Spleen (tissue), 11 donors: ENCODE results near the gene THBS2. TPM values are rescaled to one million over a fixed set of nuclear protein-coding genes. Genes with fewer than 3 reads are reported as not detected.

Source experiments
- DNase-seq: peaks from one replicate; pipeline ENCODE4 v3.0.0-alpha.2; 2020
- H3K27ac ChIP-seq, 8 donors: fragments of 200-600 bp; sonication (generic) in 7 of 8; 1 replicate in 4 of 8; 2 replicates in 4 of 8; pipeline versions ENCODE4 v1.5.0 to v1.8.0; 2016 to 2021; ENCODE audit warnings: inconsistent platforms in 4 of 8, mild to moderate bottlenecking in 4 of 8, moderate library complexity in 1 of 8
- H3K27me3 ChIP-seq, 7 donors: fragments of 200-600 bp; sonication (generic) in 6 of 7; replicated peaks in 1 of 7; 1 replicate in 4 of 7; 2 replicates in 3 of 7; pipeline versions ENCODE4 v1.5.0 to v1.8.0; 2016 to 2021; ENCODE audit warnings: inconsistent platforms in 3 of 7, mild to moderate bottlenecking in 1 of 7
- H3K36me3 ChIP-seq, 6 donors: fragments of 200-600 bp; sonication (generic) in 5 of 6; 1 replicate in 4 of 6; 2 replicates in 2 of 6; pipeline versions ENCODE4 v1.5.0 to v1.8.0; 2016 to 2021; ENCODE audit warnings: inconsistent platforms in 2 of 6
- H3K4me1 ChIP-seq, 6 donors: fragments of 200-600 bp; sonication (generic) in 5 of 6; 1 replicate in 3 of 6; 2 replicates in 3 of 6; pipeline versions ENCODE4 v1.5.0 to v1.8.0; 2016 to 2021; ENCODE audit warnings: inconsistent platforms in 3 of 6
- H3K4me3 ChIP-seq, 8 donors: fragments of 200-600 bp; sonication (generic) in 7 of 8; 1 replicate in 4 of 8; 2 replicates in 4 of 8; pipeline versions ENCODE4 v1.5.0 to v1.8.0; 2016 to 2021; ENCODE audit warnings: inconsistent platforms in 4 of 8, mild to moderate bottlenecking in 4 of 8, moderate library complexity in 2 of 8
- H3K9me3 ChIP-seq, 8 donors: fragments of 200-600 bp; sonication (generic) in 7 of 8; 1 replicate in 4 of 8; 2 replicates in 4 of 8; pipeline versions ENCODE4 v1.5.0 to v1.8.0; 2016 to 2021; ENCODE audit warnings: inconsistent platforms in 4 of 8
- CTCF ChIP-seq, 11 experiments: fragments of 200-600 bp in 7 of 11; fragments of 450-650 bp in 4 of 11; sonication (generic) in 4 of 11; IDR thresholded peaks in 8 of 11; conservative IDR thresholded peaks in 3 of 11; 1 replicate in 7 of 11; 2 replicates in 4 of 11; pipeline versions ENCODE4 v1.4.0 to v1.8.0; 2016 to 2021; ENCODE audit warnings: antibody characterized with exemption in 11 of 11, inconsistent platforms in 4 of 11, mild to moderate bottlenecking in 1 of 11
- POLR2A ChIP-seq, 3 donors: fragments of 450-650 bp; IDR thresholded peaks; one replicate each; pipeline ENCODE4 v1.5.1; 2017; ENCODE audit warnings: antibody characterized with exemption in 3 of 3, mild to moderate bottlenecking in 1 of 3
- POLR2AphosphoS5 ChIP-seq, 3 donors: sonication (generic); formaldehyde crosslinking; IDR thresholded peaks; one replicate each; pipeline ENCODE4 v1.5.1; 2017; ENCODE audit warnings: antibody characterized with exemption in 3 of 3
- WGBS, 5 donors: extraction: QIAGEN DNeasy Blood & Tissue Kit in 3 of 5; methylation state at CpG; one replicate each; pipeline versions ENCODE4 v1.1.5 to v1.1.7; 2013 to 2018; 5-methylcytosine and 5-hydroxymethylcytosine counted together
- intact Hi-C: fragments of 100-400 bp; cut with DNase I; formaldehyde crosslinking; loops from one replicate; pipeline ENCODE4 v1.15.0; 2023; ENCODE audit warnings: low total_unique reads
- polyA plus RNA-seq, 3 donors: library from polyadenylated mRNA; stranded (reverse); fragments of 200-250 nt; gene quantifications; one replicate each; pipeline ENCODE4 v1.2.1, GENCODE V29; 2013
- total RNA-seq, 7 donors: library from RNA; depleted of rRNA in 3 of 7; stranded (reverse); fragments of >200 nt in 3 of 7; fragmentation: NEBNext Ultra II Directional in 4 of 7; extraction: Animal tissue kit (Norgen Biotek cat#: 25700) in 4 of 7; gene quantifications; one replicate each; pipeline versions ENCODE4 v1.1.0 to v1.2.1, GENCODE V29; 2016 to 2021
- donor health status: healthy with polysubstance abuse.
- donor health status: DM: no; HTN: no; CAD: no; lungs with moderate emphysema.
- donor health status: DM: no; HTN: no; CAD: no.
- donor health status: Bipolar disorder and iron deficiency.
- donor health status: healthy.
- donor health status: DM: no; HTN: no; CAD: no.
- donor health status: DM: yes; HTN: yes; CAD: no.

Gene THBS2
- total and polyA plus RNA-seq, 10 donors: 1.2 to 24.9 (median 5.7) TPM

- intact Hi-C loops: no loop called here
- peaks cover 0 to 4% (median 2%) of the 10 kb centered on the region in 6 donors for H3K4me1 ChIP-seq
- no peak overlapping the region for H3K27ac ChIP-seq
- H3K9me3 ChIP-seq: peaks cover 8 to 28% (median 21%) of the 10 kb centered on the region in 8 donors
- DNase-seq: no peak
- TF ChIP-seq POLR2A (IDR thresholded peaks at IDR 0.05): no peak
- TF ChIP-seq CTCF (IDR thresholded peaks at IDR 0.05 in 8 of 11, conservative IDR thresholded peaks at IDR 0.05 in 3 of 11): no peak
- no peak for TF ChIP-seq POLR2AphosphoS5 (IDR thresholded peaks at IDR 0.05)
- no peaks in the 10 kb centered on the region for H3K36me3 ChIP-seq
- H3K4me3 ChIP-seq: no peak overlapping the region
- no peaks in the 10 kb centered on the region for H3K27me3 ChIP-seq
Measured at GRCh38 chr6:169207482-169207881, 46.2 kb downstream of the THBS2 start.

GRCh38 chr6:169205176-169206160, 48.2 kb downstream of the THBS2 start:
- H3K27me3 ChIP-seq: no peaks in the 10 kb centered on the region
- no peak for DNase-seq
- peaks cover 8 to 28% (median 21%) of the 10 kb centered on the region in 8 donors for H3K9me3 ChIP-seq
- TF ChIP-seq POLR2AphosphoS5 (IDR thresholded peaks at IDR 0.05) (no peak), CTCF (IDR thresholded peaks at IDR 0.05 in 8 of 11, conservative IDR thresholded peaks at IDR 0.05 in 3 of 11) (no peak), POLR2A (IDR thresholded peaks at IDR 0.05) (no peak)
- WGBS, 5 donors: 83 to 94% (median 91%) methylated on average over 5 to 6 of the region's 6 CpGs
- intact Hi-C loops: no loop called here
- no peaks in the 10 kb centered on the region for H3K4me1 ChIP-seq
- no peaks in the 10 kb centered on the region for H3K36me3 ChIP-seq
- H3K4me3 ChIP-seq: no peak overlapping the region
- H3K27ac ChIP-seq: no peak overlapping the region

GRCh38 chr6:169204167-169204566, 49.5 kb downstream of the THBS2 start:
- no peak for DNase-seq
- peaks cover 8 to 28% (median 21%) of the 10 kb centered on the region in 8 donors for H3K9me3 ChIP-seq
- H3K4me3 ChIP-seq: no peak overlapping the region
- H3K4me1 ChIP-seq: no peaks in the 10 kb centered on the region
- H3K36me3 ChIP-seq: no peaks in the 10 kb centered on the region
- H3K27ac ChIP-seq: no peak overlapping the region
- WGBS, 5 donors: 56 to 74% (median 57%) methylated on average over 2 of the region's 2 CpGs
- no peaks in the 10 kb centered on the region for H3K27me3 ChIP-seq
- intact Hi-C loops: no loop called here
- no peak for TF ChIP-seq POLR2A (IDR thresholded peaks at IDR 0.05)
- TF ChIP-seq POLR2AphosphoS5 (IDR thresholded peaks at IDR 0.05): no peak
- no peak for TF ChIP-seq CTCF (IDR thresholded peaks at IDR 0.05 in 8 of 11, conservative IDR thresholded peaks at IDR 0.05 in 3 of 11)

DNA sequence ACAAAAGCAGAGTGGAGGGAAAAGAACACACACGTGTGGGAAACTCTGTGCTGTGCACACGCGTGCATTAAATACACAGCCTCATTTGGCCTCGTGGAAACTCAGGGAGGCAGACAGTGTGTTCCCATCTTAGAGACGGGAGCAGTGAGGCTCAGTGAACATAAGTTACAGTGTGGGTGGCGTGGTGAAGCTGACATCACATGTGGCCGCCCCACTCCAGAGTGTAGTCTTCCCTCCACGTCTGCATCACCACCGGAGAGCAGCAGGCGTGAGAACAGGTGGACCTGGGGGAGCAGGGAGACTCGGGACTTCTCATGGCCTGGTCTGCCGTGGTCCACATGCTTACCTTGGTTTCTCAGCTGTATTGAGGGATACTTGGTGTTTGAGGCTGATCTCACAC, 51.7 kb downstream of the THBS2 start:
- Histone ChIP-seq H3K27me3 (no peaks in the 10 kb centered on the region), H3K36me3 (no peaks in the 10 kb centered on the region), H3K4me3 (no peak overlapping the region), H3K27ac (no peak overlapping the region), H3K4me1 (no peaks in the 10 kb centered on the region), H3K9me3 (peaks cover 1 to 13% (median 8%) of the 10 kb centered on the region in 8 donors)
- intact Hi-C loops: no loop called here
- WGBS, 5 donors: 81 to 91% (median 86%) methylated on average over 12 of the region's 12 CpGs
- no peak for DNase-seq
- TF ChIP-seq CTCF (IDR thresholded peaks at IDR 0.05 in 8 of 11, conservative IDR thresholded peaks at IDR 0.05 in 3 of 11) (no peak), POLR2AphosphoS5 (IDR thresholded peaks at IDR 0.05) (no peak), POLR2A (IDR thresholded peaks at IDR 0.05) (no peak)
